Kidney (tissue), 14 donors: ENCODE results near the gene TGFB2. TPM values are rescaled to one million over a fixed set of nuclear protein-coding genes. Genes with fewer than 3 reads are reported as not detected.

Source experiments
- DNase-seq, 5 donors: peaks; one replicate each; pipeline ENCODE4 v3.0.0-alpha.2; 2013 to 2020
- FAIRE-seq: peaks from 2 replicates; lab custom pipeline; 2012; peaks lifted over from hg19 to GRCh38; lab: Jason Lieb, UNC
- H3K27ac ChIP-seq, 2 donors: one replicate each; pipeline ENCODE4 v1.7.0; 2013; ENCODE audit warnings: low read depth in 2 of 2, low read length in 2 of 2, inconsistent platforms in 1 of 2
- H3K27me3 ChIP-seq: one replicate; pipeline ENCODE4 v1.7.1; 2013; ENCODE audit warnings: low read length, inconsistent platforms; ENCODE audit not compliant: control insufficient read depth, insufficient read depth
- H3K36me3 ChIP-seq, 3 donors: one replicate each; pipeline versions ENCODE4 v1.7.0 to v1.7.1; 2013; ENCODE audit warnings: low read length in 3 of 3, control low read depth in 1 of 3, inconsistent platforms in 1 of 3; ENCODE audit not compliant: insufficient read depth in 3 of 3, control insufficient read depth in 2 of 3
- H3K4me1 ChIP-seq, 3 donors: one replicate each; pipeline versions ENCODE4 v1.7.0 to v1.7.1; 2013; ENCODE audit warnings: low read length in 3 of 3, inconsistent platforms in 1 of 3, low read depth in 1 of 3; ENCODE audit not compliant: control insufficient read depth in 2 of 3, insufficient read depth in 2 of 3
- H3K4me3 ChIP-seq, 3 donors: one replicate each; pipeline versions ENCODE4 v1.7.0 to v1.8.1; 2013; ENCODE audit warnings: low read length in 3 of 3, control low read depth in 1 of 3, inconsistent platforms in 1 of 3
- H3K9ac ChIP-seq, 3 donors: one replicate each; pipeline versions ENCODE4 v1.7.0 to v1.7.1; 2013; ENCODE audit warnings: low read length in 3 of 3, control low read depth in 1 of 3, inconsistent platforms in 1 of 3
- H3K9me3 ChIP-seq, 3 donors: one replicate each; pipeline versions ENCODE4 v1.7.0 to v1.7.1; 2013; ENCODE audit warnings: low read length in 3 of 3, control low read depth in 1 of 3, inconsistent platforms in 1 of 3; ENCODE audit not compliant: control insufficient read depth in 2 of 3, insufficient read depth in 1 of 3
- intact Hi-C: fragments of 100-400 bp; cut with DNase I; formaldehyde crosslinking; loops from one replicate; pipeline ENCODE4 v1.11.1; 2022
- polyA plus RNA-seq: library from polyadenylated mRNA; stranded (reverse); fragments of 350-450 nt; fragmentation: Illumina TruSeq; extraction: RNeasy Lipid Tissue Mini Kit (QIAGEN cat#74804); gene quantifications from one replicate; pipeline ENCODE4 v1.2.3, GENCODE V29; 2014; ENCODE audit warnings: low read depth, low replicate concordance; ENCODE audit not compliant: insufficient read depth
- total RNA-seq: library from RNA; stranded (reverse); fragmentation: NEBNext Ultra II Directional; extraction: Animal tissue kit (Norgen Biotek cat#: 25700); gene quantifications from one replicate; pipeline ENCODE4 v1.2.1, GENCODE V29; 2021
- TF ChIP-seq, protein P1 (sequence below): IDR thresholded peaks from 3 replicates; pipeline ENCODE4 v1.5.1; 2012; ENCODE audit warnings: mild to moderate bottlenecking, moderate library complexity, borderline replicate concordance; ENCODE audit not compliant: insufficient read depth; ENCODE audit errors: extremely low read depth
- donor health status: control.
- donor health status: control.
- donor health status: control.
- donor health status: control.
- donor health status: control.
- donor health status: DM: yes; HTN: yes; CAD: no.
- donor health status: Normal renal cell carcinoma (clear cell type).

Gene TGFB2
- total and polyA plus RNA-seq, 2 donors from 2014 or later = 1.4 to 12.2 TPM

DNA sequence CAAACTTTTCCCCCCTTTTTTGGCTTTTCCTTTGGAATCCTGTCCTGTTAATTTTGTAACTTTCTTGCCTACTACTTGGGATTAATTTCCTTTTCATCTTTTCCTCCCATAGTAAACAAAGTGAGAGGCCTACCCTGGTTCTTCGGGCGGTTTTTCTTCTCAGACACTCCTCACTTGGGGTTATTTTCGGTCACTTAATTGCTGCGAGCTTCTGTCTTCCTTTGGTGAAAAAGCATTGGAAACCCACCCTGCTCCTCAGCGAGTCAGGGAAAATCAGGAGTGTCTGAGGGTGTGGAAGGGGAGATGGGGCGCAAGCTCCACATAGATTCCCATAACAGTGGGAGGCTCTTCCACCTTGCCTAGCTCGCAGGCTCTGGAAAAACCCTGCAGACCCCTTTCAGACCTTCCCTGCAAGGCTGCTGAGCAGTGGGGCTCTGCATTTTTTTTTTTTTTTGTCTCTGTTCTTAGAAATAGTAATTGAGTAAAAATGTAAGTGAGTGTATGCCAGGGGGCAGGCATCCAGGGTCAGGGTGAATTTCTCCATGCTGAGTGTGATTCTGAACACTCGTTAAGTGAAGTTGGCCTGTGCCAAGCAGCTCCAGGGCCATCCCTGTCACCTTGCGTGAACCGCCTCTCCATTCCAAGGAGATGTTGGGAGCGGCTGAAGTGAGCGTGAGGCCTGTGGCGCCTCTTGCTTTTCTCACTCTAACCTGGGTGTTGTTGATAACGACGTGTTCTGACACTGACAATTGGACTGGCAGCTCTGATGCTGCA lies 20.3 kb downstream of the TGFB2 start:
- no peaks in the 10 kb centered on the region for H3K36me3 ChIP-seq
- H3K9ac ChIP-seq = no peak overlapping the region
- intact Hi-C loops = no loop called here
- TF ChIP-seq, protein P1, sequence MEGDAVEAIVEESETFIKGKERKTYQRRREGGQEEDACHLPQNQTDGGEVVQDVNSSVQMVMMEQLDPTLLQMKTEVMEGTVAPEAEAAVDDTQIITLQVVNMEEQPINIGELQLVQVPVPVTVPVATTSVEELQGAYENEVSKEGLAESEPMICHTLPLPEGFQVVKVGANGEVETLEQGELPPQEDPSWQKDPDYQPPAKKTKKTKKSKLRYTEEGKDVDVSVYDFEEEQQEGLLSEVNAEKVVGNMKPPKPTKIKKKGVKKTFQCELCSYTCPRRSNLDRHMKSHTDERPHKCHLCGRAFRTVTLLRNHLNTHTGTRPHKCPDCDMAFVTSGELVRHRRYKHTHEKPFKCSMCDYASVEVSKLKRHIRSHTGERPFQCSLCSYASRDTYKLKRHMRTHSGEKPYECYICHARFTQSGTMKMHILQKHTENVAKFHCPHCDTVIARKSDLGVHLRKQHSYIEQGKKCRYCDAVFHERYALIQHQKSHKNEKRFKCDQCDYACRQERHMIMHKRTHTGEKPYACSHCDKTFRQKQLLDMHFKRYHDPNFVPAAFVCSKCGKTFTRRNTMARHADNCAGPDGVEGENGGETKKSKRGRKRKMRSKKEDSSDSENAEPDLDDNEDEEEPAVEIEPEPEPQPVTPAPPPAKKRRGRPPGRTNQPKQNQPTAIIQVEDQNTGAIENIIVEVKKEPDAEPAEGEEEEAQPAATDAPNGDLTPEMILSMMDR = no peak
- peaks cover 4 to 8% (median 4%) of the 10 kb centered on the region in 3 donors for H3K4me1 ChIP-seq
- H3K27me3 ChIP-seq = no peaks in the 10 kb centered on the region
- DNase-seq = no peak
- no peaks in the 10 kb centered on the region for H3K9me3 ChIP-seq
- no peak overlapping the region for H3K27ac ChIP-seq
- H3K4me3 ChIP-seq = no peak overlapping the region
- no peak for FAIRE-seq

DNA sequence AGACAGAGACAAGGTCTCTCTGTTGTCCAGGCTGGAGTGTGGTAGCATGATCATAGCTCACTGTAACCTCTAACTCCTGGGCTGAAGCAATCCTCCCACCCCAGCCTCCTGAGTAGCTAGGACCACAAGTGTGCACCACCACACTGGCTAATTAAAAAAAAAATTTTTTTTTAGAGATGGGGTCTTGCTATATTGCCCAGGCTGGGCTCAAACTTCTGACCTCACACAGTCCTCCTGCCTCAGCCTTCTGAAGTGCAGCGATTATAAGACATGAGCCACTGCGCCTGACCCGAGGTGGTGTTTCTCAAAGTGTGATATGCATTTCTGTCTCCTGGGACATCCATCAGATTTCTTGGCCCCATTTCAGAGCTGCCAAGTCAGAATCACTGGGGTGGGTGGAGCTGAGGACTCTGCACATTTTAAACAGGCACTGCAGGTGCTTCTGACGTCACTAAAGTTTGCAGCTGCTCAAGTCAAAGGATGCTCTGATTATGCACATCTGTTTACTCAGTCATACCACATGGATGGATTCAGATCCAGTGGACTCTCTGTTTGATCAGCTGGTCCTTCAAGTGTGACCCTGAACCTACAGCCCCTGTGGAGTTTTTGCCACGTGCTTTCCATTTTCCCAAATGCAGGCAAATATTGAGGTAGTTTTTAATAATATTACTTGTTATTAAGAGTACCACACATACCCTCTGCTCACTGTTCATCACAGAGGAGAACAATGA lies 21.4 kb downstream of the TGFB2 start:
- H3K36me3 ChIP-seq = no peaks in the 10 kb centered on the region
- no peak for FAIRE-seq
- H3K27ac ChIP-seq = no peak overlapping the region
- H3K4me3 ChIP-seq = no peak overlapping the region
- H3K27me3 ChIP-seq = no peaks in the 10 kb centered on the region
- intact Hi-C loops = no loop called here
- H3K4me1 ChIP-seq = peaks cover 4 to 8% (median 4%) of the 10 kb centered on the region in 3 donors
- no peak for DNase-seq
- no peaks in the 10 kb centered on the region for H3K9me3 ChIP-seq
- TF ChIP-seq, protein P1 = no peak
- no peak overlapping the region for H3K9ac ChIP-seq

DNA sequence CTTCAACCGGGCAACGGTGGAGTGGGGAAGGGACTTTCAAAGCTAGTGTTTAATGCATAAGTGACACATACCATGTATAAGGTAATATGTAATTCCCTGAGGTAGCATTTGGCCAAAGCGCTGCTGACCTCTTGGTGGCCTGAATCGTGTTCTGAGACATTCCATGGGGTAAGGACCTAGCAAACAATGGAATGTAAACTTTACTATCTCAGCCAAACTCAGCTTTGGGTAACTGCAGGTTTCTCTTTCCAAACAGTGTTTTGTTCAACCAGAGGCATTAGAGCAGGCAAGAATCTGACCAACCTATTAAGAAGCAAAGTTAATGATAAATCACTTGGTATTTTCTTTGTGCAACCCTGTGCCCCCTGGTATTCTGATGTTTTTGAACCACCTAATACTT lies 22.0 kb downstream of the TGFB2 start:
- no peak overlapping the region for H3K9ac ChIP-seq
- no peak overlapping the region for H3K27ac ChIP-seq
- intact Hi-C loops = no loop called here
- peak in 2 of 5 donors; percentile 61 to 64 for DNase-seq
- no peaks in the 10 kb centered on the region for H3K9me3 ChIP-seq
- H3K36me3 ChIP-seq = no peaks in the 10 kb centered on the region
- H3K4me3 ChIP-seq = no peak overlapping the region
- TF ChIP-seq, protein P1 = no peak
- H3K27me3 ChIP-seq = no peaks in the 10 kb centered on the region
- peaks cover 6 to 13% (median 8%) of the 10 kb centered on the region in 3 donors for H3K4me1 ChIP-seq
- FAIRE-seq = no peak
